ENCODE data around the gene ALDH1A1.
A peak's percentile ranks its signal among the peaks of the same experiment; 100 is the strongest.
"Not testable (repeated sequence)": the region's sequence is repeated elsewhere in the genome, so short reads cannot be mapped to it uniquely, and the experiment has no call there.

The ALDH1A1 gene

DNA sequence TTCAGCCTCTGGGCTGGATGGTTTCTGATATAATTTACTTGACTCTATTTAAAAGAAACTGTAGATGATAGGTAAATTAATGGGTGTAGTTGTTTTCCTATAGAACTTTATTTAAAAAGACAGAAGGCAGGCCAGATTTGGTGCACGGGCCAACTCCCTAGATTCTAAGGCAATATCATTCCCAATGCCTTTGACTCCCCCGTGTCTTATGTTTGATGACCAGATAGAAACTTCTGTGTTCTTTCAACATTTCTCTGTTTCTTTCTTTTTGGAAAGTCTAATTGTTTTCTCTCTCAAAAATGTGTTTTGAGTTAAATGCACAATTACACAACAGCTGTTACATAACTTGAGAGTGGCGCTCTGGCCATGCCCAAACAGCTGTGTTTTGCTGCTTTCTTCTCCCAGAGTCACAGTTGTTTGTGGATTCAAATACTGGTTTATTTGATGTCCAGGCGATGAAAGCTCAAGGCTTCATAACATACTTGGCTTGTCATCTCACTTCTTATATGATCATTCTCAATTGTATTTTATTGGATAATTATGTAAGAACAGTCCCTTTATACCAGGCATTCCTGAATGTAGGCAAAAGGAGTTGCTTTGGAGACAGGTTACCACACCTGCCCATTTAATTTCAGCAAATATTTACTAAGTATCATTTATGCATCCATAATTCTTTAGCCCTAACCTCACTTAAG lies 1.7 kb upstream of the ALDH1A1 start:
- H3K9me3 Mint-ChIP-seq, result peaks cover 7% of the 10 kb centered on the region
- H3K4me1 Mint-ChIP-seq, result no peaks in the 10 kb centered on the region
- H3K4me3 Mint-ChIP-seq, result no peak overlapping the region
- no peak overlapping the region for H3K27ac Mint-ChIP-seq
- peaks cover 8% of the 10 kb centered on the region for H3K27me3 Mint-ChIP-seq
- H3K36me3 Mint-ChIP-seq, result no peaks in the 10 kb centered on the region

GRCh38 chr9:72952381-72952690 lies 517 bp downstream of the ALDH1A1 start:
- Mint-ChIP-seq H3K27ac (no peak overlapping the region), H3K4me1 (no peaks in the 10 kb centered on the region), H3K27me3 (peaks cover 10% of the 10 kb centered on the region), H3K9me3 (no peaks in the 10 kb centered on the region), H3K36me3 (no peaks in the 10 kb centered on the region), H3K4me3 (no peak overlapping the region)

- Mint-ChIP-seq H3K27ac (no peak overlapping the region), H3K4me1 (no peaks in the 10 kb centered on the region), H3K36me3 (no peaks in the 10 kb centered on the region), H3K9me3 (no peaks in the 10 kb centered on the region), H3K27me3 (peaks cover 9% of the 10 kb centered on the region), H3K4me3 (no peak overlapping the region)
Measured at GRCh38 chr9:72951520-72952380, 1.1 kb downstream of the ALDH1A1 start.

GRCh38 chr9:72950875-72951442 lies 1.9 kb downstream of the ALDH1A1 start:
- Mint-ChIP-seq H3K36me3 (no peaks in the 10 kb centered on the region), H3K4me1 (no peaks in the 10 kb centered on the region), H3K27ac (no peak overlapping the region)

GRCh38 chr9:72949918-72950325 lies 2.9 kb downstream of the ALDH1A1 start:
- no peaks in the 10 kb centered on the region for H3K4me1 Mint-ChIP-seq
- H3K36me3 Mint-ChIP-seq, result no peaks in the 10 kb centered on the region
- peaks cover 11% of the 10 kb centered on the region for H3K27me3 Mint-ChIP-seq
- H3K9me3 Mint-ChIP-seq, result no peaks in the 10 kb centered on the region
- no peak overlapping the region for H3K4me3 Mint-ChIP-seq
- no peak overlapping the region for H3K27ac Mint-ChIP-seq

More at GRCh38 chr9:72950875-72951442, 1.9 kb downstream of the ALDH1A1 start:
- Mint-ChIP-seq H3K27me3 (peaks cover 7% of the 10 kb centered on the region), H3K4me3 (no peak overlapping the region), H3K9me3 (no peaks in the 10 kb centered on the region)

DNA sequence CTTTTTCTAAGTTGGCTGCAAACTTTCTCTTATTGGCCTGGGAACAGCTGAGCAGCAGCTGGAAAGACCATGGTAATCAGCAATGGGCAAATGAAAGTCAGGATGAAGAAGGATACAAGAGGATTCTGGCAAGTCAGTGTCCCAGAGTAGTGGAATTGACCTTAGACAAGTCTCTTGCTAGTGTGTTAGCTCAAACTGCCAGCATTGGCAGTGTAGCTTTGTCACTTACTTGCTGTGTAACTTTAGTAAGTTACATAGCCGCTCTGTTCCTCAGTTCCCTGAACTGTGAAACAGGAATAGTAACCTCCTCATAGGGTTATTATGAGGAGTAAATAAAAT lies 3.6 kb downstream of the ALDH1A1 start:
- H3K27ac Mint-ChIP-seq, result no peak overlapping the region

GRCh38 chr9:72948575-72949243 lies 4.1 kb downstream of the ALDH1A1 start:
- Mint-ChIP-seq H3K27ac (no peak overlapping the region), H3K4me1 (no peaks in the 10 kb centered on the region), H3K27me3 (peaks cover 11% of the 10 kb centered on the region), H3K9me3 (no peaks in the 10 kb centered on the region), H3K36me3 (no peaks in the 10 kb centered on the region), H3K4me3 (no peak overlapping the region)

More for the DNA sequence above, 3.6 kb downstream of the ALDH1A1 start:
- Mint-ChIP-seq H3K36me3 (no peaks in the 10 kb centered on the region), H3K9me3 (no peaks in the 10 kb centered on the region), H3K4me3 (no peak overlapping the region), H3K27me3 (peaks cover 11% of the 10 kb centered on the region), H3K4me1 (no peaks in the 10 kb centered on the region)

DNA sequence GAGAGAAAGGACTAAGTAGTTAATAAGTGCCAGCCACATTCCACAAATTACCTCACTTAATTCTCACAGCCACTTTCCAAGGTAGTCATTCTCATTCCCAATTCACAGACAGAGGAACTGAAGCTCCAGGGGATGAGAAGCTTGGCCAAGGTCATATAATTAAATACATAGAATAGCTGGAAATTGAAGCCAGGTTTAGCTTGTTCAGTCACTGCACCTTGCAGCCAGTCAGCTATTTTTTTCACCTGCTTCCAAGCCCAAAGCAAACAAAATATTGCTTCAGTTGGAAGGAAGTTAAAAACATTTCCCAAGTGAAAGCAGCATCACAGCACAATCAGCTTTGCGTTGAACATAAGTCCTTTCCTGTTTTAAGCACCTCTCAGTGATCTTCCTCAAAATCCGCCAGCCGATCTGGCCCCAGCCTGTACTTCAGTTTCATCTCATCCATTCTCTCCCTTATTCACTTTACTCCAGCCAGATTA lies 4.8 kb downstream of the ALDH1A1 start:
- no peaks in the 10 kb centered on the region for H3K9me3 Mint-ChIP-seq
- no peaks in the 10 kb centered on the region for H3K4me1 Mint-ChIP-seq
- no peak overlapping the region for H3K27ac Mint-ChIP-seq
- H3K36me3 Mint-ChIP-seq, result no peaks in the 10 kb centered on the region
- peaks cover 11% of the 10 kb centered on the region for H3K27me3 Mint-ChIP-seq
- H3K4me3 Mint-ChIP-seq, result no peak overlapping the region

- no peaks in the 10 kb centered on the region for H3K4me1 Mint-ChIP-seq
- H3K27ac Mint-ChIP-seq, result no peak overlapping the region
- no peaks in the 10 kb centered on the region for H3K36me3 Mint-ChIP-seq
- H3K9me3 Mint-ChIP-seq, result no peaks in the 10 kb centered on the region
- no peak overlapping the region for H3K4me3 Mint-ChIP-seq
- peaks cover 17% of the 10 kb centered on the region for H3K27me3 Mint-ChIP-seq
Measured at GRCh38 chr9:72946821-72947220, 6.0 kb downstream of the ALDH1A1 start.

DNA sequence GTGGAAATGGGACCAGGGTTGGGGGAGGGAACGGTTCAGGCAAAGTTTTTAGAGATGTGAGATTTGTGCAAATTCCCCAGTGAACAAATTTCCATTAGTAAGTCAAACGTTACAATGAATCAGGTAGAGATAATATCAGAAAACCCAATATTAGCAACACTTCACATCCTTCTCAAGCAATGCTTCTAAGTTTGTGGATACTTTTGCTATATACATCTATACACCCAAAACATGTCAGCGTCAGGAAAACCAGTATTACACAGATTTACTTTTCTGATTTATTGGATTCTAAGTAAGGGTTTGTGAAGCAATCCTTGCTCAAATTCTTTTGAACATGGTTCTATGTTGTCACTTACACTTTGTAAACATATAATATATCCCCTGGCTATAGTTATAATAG lies 6.5 kb downstream of the ALDH1A1 start:
- no peaks in the 10 kb centered on the region for H3K9me3 Mint-ChIP-seq
- H3K27ac Mint-ChIP-seq, result no peak overlapping the region
- H3K4me1 Mint-ChIP-seq, result no peaks in the 10 kb centered on the region
- H3K4me3 Mint-ChIP-seq, result no peak overlapping the region
- peaks cover 19% of the 10 kb centered on the region for H3K27me3 Mint-ChIP-seq
- no peaks in the 10 kb centered on the region for H3K36me3 Mint-ChIP-seq

DNA sequence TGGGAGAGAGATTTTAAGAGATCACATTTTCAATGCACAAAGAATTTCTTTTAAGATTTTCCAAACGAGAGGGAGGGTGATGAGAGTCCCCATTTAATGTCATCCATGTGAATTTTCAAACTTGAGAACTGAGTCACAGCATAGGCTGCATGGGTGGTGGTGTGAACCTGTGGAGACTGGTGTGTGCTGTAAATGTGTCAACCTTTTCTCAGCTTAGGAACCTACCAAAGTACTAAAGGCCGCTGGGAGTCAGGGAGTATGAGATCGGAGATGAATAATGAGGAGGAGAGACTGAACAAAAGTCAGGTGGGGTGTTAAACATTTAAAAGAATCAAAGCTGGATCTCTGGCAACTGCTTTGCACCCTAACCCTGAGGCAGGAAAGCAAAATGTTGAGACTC lies 7.5 kb downstream of the ALDH1A1 start:
- Mint-ChIP-seq H3K9me3 (no peaks in the 10 kb centered on the region), H3K4me1 (no peaks in the 10 kb centered on the region), H3K36me3 (no peaks in the 10 kb centered on the region), H3K4me3 (no peak overlapping the region), H3K27me3 (peaks cover 19% of the 10 kb centered on the region), H3K27ac (no peak overlapping the region)

GRCh38 chr9:72943844-72944462 lies 8.9 kb downstream of the ALDH1A1 start:
- H3K9me3 Mint-ChIP-seq, result no peaks in the 10 kb centered on the region
- peaks cover 17% of the 10 kb centered on the region for H3K27me3 Mint-ChIP-seq
- no peaks in the 10 kb centered on the region for H3K36me3 Mint-ChIP-seq
- no peak overlapping the region for H3K4me3 Mint-ChIP-seq
- H3K4me1 Mint-ChIP-seq, result no peaks in the 10 kb centered on the region
- peak overlapping the region; percentile 53 for H3K27ac Mint-ChIP-seq

- peaks cover 12% of the 10 kb centered on the region for H3K27me3 Mint-ChIP-seq
- no peak overlapping the region for H3K27ac Mint-ChIP-seq
- no peak overlapping the region for H3K4me3 Mint-ChIP-seq
- H3K4me1 Mint-ChIP-seq, result no peaks in the 10 kb centered on the region
- H3K36me3 Mint-ChIP-seq, result no peaks in the 10 kb centered on the region
- no peaks in the 10 kb centered on the region for H3K9me3 Mint-ChIP-seq
Measured at GRCh38 chr9:72942451-72942850, 10.4 kb downstream of the ALDH1A1 start.

- H3K4me1 Mint-ChIP-seq, H3K27ac Mint-ChIP-seq, H3K36me3 Mint-ChIP-seq, H3K27me3 Mint-ChIP-seq, H3K4me3 Mint-ChIP-seq, H3K9me3 Mint-ChIP-seq: not testable (repeated sequence)
Measured at GRCh38 chr9:72939581-72939980, 13.3 kb downstream of the ALDH1A1 start.

DNA sequence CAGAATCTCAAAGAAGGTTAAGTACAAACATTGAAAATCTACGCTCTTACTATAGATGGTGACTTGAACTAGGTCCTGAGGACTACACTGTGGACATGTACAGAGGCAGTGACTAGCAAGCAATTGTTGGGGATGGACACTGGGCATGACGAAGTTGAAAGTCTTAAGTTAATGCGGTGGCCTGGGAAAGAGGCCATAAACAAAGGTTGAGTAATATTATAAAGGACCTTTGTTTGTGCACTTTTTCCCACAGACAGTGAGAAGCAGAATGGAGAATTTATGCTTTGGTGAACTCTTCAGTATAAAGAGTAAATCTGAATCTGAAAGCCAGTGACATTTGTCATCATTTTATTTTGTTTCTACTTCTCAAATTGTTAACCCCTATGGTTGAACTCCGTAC lies 15.3 kb downstream of the ALDH1A1 start:
- H3K4me1 Mint-ChIP-seq, result no peaks in the 10 kb centered on the region
- peaks cover 5% of the 10 kb centered on the region for H3K27me3 Mint-ChIP-seq
- H3K36me3 Mint-ChIP-seq, result no peaks in the 10 kb centered on the region
- no peak overlapping the region for H3K4me3 Mint-ChIP-seq
- H3K9me3 Mint-ChIP-seq, result no peaks in the 10 kb centered on the region
- no peak overlapping the region for H3K27ac Mint-ChIP-seq
